ENCODE data around the gene TBX18.

DNA sequence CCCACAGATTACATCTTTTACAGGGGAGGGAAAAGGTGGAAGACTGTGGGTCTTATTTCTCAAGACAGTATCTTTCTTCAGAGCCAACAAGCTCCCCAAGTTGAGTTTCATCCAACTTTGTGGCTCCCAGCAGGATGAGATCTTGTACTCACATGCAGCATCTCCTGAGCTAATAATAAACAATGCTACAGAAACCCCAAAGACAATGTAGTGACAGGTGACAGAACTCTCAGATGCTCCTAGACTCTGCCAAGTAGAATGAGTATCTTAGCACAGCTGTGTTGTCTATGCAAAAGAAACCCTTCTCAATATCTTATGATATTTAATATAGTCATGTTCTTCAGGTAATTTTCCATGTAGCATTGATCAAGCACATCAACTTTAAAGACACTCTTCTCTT is 90.0 kb downstream of the TBX18 start:
- TF ChIP-seq YY1 (IDR thresholded peaks at IDR 0.05; ENCODE audit: insufficient read depth, insufficient read length) (no peak), SUZ12 (IDR thresholded peaks at IDR 0.05; ENCODE audit: extremely low read depth, insufficient read depth, insufficient read length) (no peak), ZNF274 (IDR thresholded peaks at IDR 0.05; ENCODE audit: low read depth, low read length) (no peak)
